IMR-90 (cell line): ENCODE results near the gene ANGEL1. TPM values are rescaled to one million over a fixed set of nuclear protein-coding genes. Genes with fewer than 3 reads are reported as not detected.

Experiments used
- ATAC-seq: fragments of 200-7000 bp; cut with Tn5 transposase; 2 replicates; pipeline ENCODE4 v1.9.1; 2020; ENCODE audit warnings: low read depth, mild to moderate bottlenecking, moderate library complexity
- BruUV-seq: library from RNA; stranded (reverse); fragments of 400-500 nt; replicated peaks from 2 replicates; lab custom pipeline; 2021; lab: Mats Ljungman, UMichigan
- CTCF ChIA-PET: fragments of 300-600 bp; formaldehyde crosslinking; extraction: SDS; loops from one replicate; lab custom pipeline; 2021; ENCODE audit warnings: antibody characterized with exemption; lab: Yijun Ruan, JAX
- POLR2A ChIA-PET: fragments of 300-600 bp; sonication (Branson Sonifier 250); formaldehyde crosslinking; loops from one replicate; lab custom pipeline; 2022; ENCODE audit warnings: antibody characterized with exemption; ENCODE audit not compliant: unreplicated experiment; lab: Charles Lee
- DNase-seq: peaks from one replicate; pipeline ENCODE4 v3.0.0; 2013
- H2AFZ ChIP-seq: replicated peaks from 2 replicates; pipeline ENCODE3; 2013; ENCODE audit warnings: low read length, mild to moderate bottlenecking; ENCODE audit not compliant: poor library complexity
- H2AK5ac ChIP-seq: 2 replicates; pipeline ENCODE4 v1.6.1; 2013; ENCODE audit warnings: low read depth, low read length, inconsistent platforms
- H2AK9ac ChIP-seq: replicated peaks from 2 replicates; pipeline ENCODE3; 2013; ENCODE audit warnings: mild to moderate bottlenecking, low read depth, low read length, moderate library complexity; ENCODE audit not compliant: poor library complexity
- H2BK120ac ChIP-seq: 2 replicates; pipeline ENCODE4 v1.6.1; 2013; ENCODE audit warnings: low read depth, low read length, inconsistent platforms
- H2BK15ac ChIP-seq: 3 replicates; pipeline ENCODE4 v1.6.1; 2013; ENCODE audit warnings: low read depth, low read length, inconsistent platforms
- H2BK20ac ChIP-seq: 2 replicates; pipeline ENCODE4 v1.6.1; 2013; ENCODE audit warnings: low read depth, mild to moderate bottlenecking, inconsistent platforms, low read length, moderate library complexity
- H2BK5ac ChIP-seq: 2 replicates; pipeline ENCODE4 v1.6.1; 2013; ENCODE audit warnings: mild to moderate bottlenecking, low read depth, low read length, inconsistent platforms; ENCODE audit not compliant: poor library complexity, severe bottlenecking
- H3K14ac ChIP-seq: replicated peaks from 2 replicates; pipeline ENCODE4 v1.6.1; 2013; ENCODE audit warnings: low read depth, low read length, inconsistent platforms
- H3K18ac ChIP-seq: 2 replicates; pipeline ENCODE4 v1.6.1; 2013; ENCODE audit warnings: low read depth, low read length, control low read depth
- H3K23ac ChIP-seq: 2 replicates; pipeline ENCODE4 v1.6.1; 2013; ENCODE audit warnings: low read depth, low read length, inconsistent platforms
- H3K27ac ChIP-seq: 2 replicates; pipeline ENCODE4 v1.5.1; 2013; ENCODE audit warnings: mild to moderate bottlenecking, control low read depth, low read length; ENCODE audit not compliant: insufficient read depth
- H3K27me3 ChIP-seq: 2 replicates; pipeline ENCODE4 v1.6.1; 2013; ENCODE audit warnings: low read length; ENCODE audit not compliant: control insufficient read depth, insufficient read depth
- H3K36me3 ChIP-seq: 2 replicates; pipeline ENCODE4 v1.6.1; 2013; ENCODE audit warnings: low read length, mixed read lengths; ENCODE audit not compliant: control insufficient read depth, insufficient read depth
- H3K4ac ChIP-seq: 2 replicates; pipeline ENCODE4 v1.6.1; 2013; ENCODE audit warnings: low read depth, low read length, inconsistent platforms
- H3K4me1 ChIP-seq: 2 replicates; pipeline ENCODE4 v1.6.1; 2013; ENCODE audit warnings: low read length, mixed read lengths; ENCODE audit not compliant: control insufficient read depth, insufficient read depth
- H3K4me2 ChIP-seq: 2 replicates; pipeline ENCODE4 v1.6.1; 2013; ENCODE audit warnings: low read depth, mild to moderate bottlenecking, control low read depth, low read length, moderate library complexity
- H3K4me3 ChIP-seq: 2 replicates; pipeline ENCODE4 v1.5.1; 2013; ENCODE audit warnings: low read depth, mild to moderate bottlenecking, control low read depth, low read length, moderate library complexity; ENCODE audit not compliant: insufficient read depth
- H3K56ac ChIP-seq: 2 replicates; pipeline ENCODE4 v1.6.1; 2013; ENCODE audit warnings: low read length, inconsistent platforms; ENCODE audit not compliant: insufficient read depth; ENCODE audit errors: extremely low read depth
- H3K79me1 ChIP-seq, 2 experiments: 2 replicates each; pipeline ENCODE4 v1.6.1; 2013; ENCODE audit warnings: low read length in 2 of 2, inconsistent platforms in 1 of 2, low read depth in 1 of 2
- H3K9ac ChIP-seq: 2 replicates; pipeline ENCODE4 v1.6.1; 2013; ENCODE audit warnings: low read depth, low read length, control low read depth
- H3K9me1 ChIP-seq: 2 replicates; pipeline ENCODE4 v1.6.1; 2013; ENCODE audit warnings: low read length, inconsistent platforms; ENCODE audit not compliant: insufficient read depth
- H3K9me3 ChIP-seq: 2 replicates; pipeline ENCODE4 v1.6.1; 2013; ENCODE audit warnings: low read length; ENCODE audit not compliant: control insufficient read depth, insufficient read depth
- H4K20me1 ChIP-seq: 2 replicates; pipeline ENCODE4 v1.6.1; 2013; ENCODE audit warnings: low read length, inconsistent platforms; ENCODE audit not compliant: insufficient read depth
- H4K5ac ChIP-seq: 2 replicates; pipeline ENCODE4 v1.6.1; 2013; ENCODE audit warnings: mild to moderate bottlenecking, low read depth, low read length, control low read depth
- H4K8ac ChIP-seq, 2 experiments: 2 replicates each; pipeline ENCODE4 v1.6.1; 2013; ENCODE audit warnings: low read depth in 2 of 2, low read length in 2 of 2, control low read depth in 1 of 2, inconsistent platforms in 1 of 2
- H4K91ac ChIP-seq: 2 replicates; pipeline ENCODE4 v1.6.1; 2013; ENCODE audit warnings: low read depth, low read length, inconsistent platforms; ENCODE audit not compliant: insufficient read depth
- BHLHE40 ChIP-seq: fragments of 150-350 bp; IDR thresholded peaks from 2 replicates; pipeline ENCODE4 v1.6.1; 2016; ENCODE audit warnings: mild to moderate bottlenecking, low read depth, low read length
- CEBPB ChIP-seq: IDR thresholded peaks from 2 replicates; pipeline ENCODE4 v1.6.1; 2012; ENCODE audit warnings: low read depth, low read length, improper control_type of control experiment
- CHD1 ChIP-seq: IDR thresholded peaks from 2 replicates; pipeline ENCODE4 v1.6.1; 2012; ENCODE audit warnings: low read depth, low read length, improper control_type of control experiment
- CTCF ChIP-seq: conservative IDR thresholded peaks from 2 replicates; pipeline ENCODE4 v1.5.1; 2012; ENCODE audit warnings: mild to moderate bottlenecking, low read depth, low read length, improper control_type of control experiment
- ELK1 ChIP-seq: fragments of 150-350 bp; IDR thresholded peaks from 2 replicates; pipeline ENCODE4 v1.6.1; 2016; ENCODE audit warnings: low read depth, mild to moderate bottlenecking, low read length, moderate library complexity, borderline replicate concordance
- FOS ChIP-seq: fragments of 150-350 bp; IDR thresholded peaks from 2 replicates; pipeline ENCODE4 v1.6.1; 2016; ENCODE audit warnings: low read depth, low read length
- MAFK ChIP-seq: IDR thresholded peaks from 2 replicates; pipeline ENCODE4 v1.6.1; 2012; ENCODE audit warnings: low read depth, low read length, improper control_type of control experiment
- MAZ ChIP-seq: IDR thresholded peaks from 2 replicates; pipeline ENCODE4 v1.6.1; 2012; ENCODE audit warnings: low read depth, mild to moderate bottlenecking, low read length, improper control_type of control experiment, moderate library complexity, borderline replicate concordance
- MXI1 ChIP-seq: IDR thresholded peaks from 2 replicates; pipeline ENCODE4 v1.6.1; 2012; ENCODE audit warnings: low read depth, mild to moderate bottlenecking, low read length, moderate library complexity, borderline replicate concordance
- NFE2L2 ChIP-seq: fragments of 150-350 bp; IDR thresholded peaks from 2 replicates; pipeline ENCODE4 v1.6.1; 2016; ENCODE audit warnings: low read depth, mild to moderate bottlenecking, low read length
- POLR2A ChIP-seq: IDR thresholded peaks from 2 replicates; pipeline ENCODE4 v1.6.1; 2012; ENCODE audit warnings: mild to moderate bottlenecking, low read depth, low read length
- RCOR1 ChIP-seq: IDR thresholded peaks from 2 replicates; pipeline ENCODE4 v1.6.1; 2012; ENCODE audit warnings: mild to moderate bottlenecking, low read length, improper control_type of control experiment; ENCODE audit not compliant: insufficient replicate concordance
- RFX5 ChIP-seq: IDR thresholded peaks from 2 replicates; pipeline ENCODE4 v1.8.0; 2012; ENCODE audit warnings: low read depth, mild to moderate bottlenecking, low read length, moderate library complexity
- SMC3 ChIP-seq: fragments of 150-350 bp; IDR thresholded peaks from 2 replicates; pipeline ENCODE4 v1.6.1; 2016; ENCODE audit warnings: low read depth, mild to moderate bottlenecking, antibody characterized with exemption, low read length, moderate library complexity
- USF2 ChIP-seq: fragments of 150-350 bp; IDR thresholded peaks from 2 replicates; pipeline ENCODE4 v1.6.1; 2017; ENCODE audit warnings: mild to moderate bottlenecking, antibody characterized with exemption, low read length, low read depth
- dilution Hi-C: fragments of 300-500 bp; cut with HindIII; formaldehyde crosslinking; loops from one replicate; pipeline ENCODE4 v1.14.3; 2018; ENCODE audit warnings: low sequenced_read_pairs; ENCODE audit not compliant: unreplicated experiment
- in situ Hi-C: fragments of 300-500 bp; cut with MboI; formaldehyde crosslinking; loops from 3 replicates; pipeline ENCODE4 v1.14.3; 2019; ENCODE audit warnings: low sequenced_read_pairs, inconsistent platforms, mixed read lengths
- intact Hi-C: fragments of 100-400 bp; cut with micrococcal nuclease; formaldehyde crosslinking; loops from 2 replicates; pipeline ENCODE4 v1.10.0; 2022
- polyA plus RNA-seq, 3 experiments: library from polyadenylated mRNA; depleted of rRNA; stranded (reverse); fragments of >200 nt; gene quantifications; 2 replicates each; pipeline ENCODE4 v1.2.3, GENCODE V29; 2012; ENCODE audit warnings: low replicate concordance in 1 of 3
- total RNA-seq: library from RNA; depleted of rRNA; stranded (reverse); fragments of >200 nt; gene quantifications from 2 replicates; pipeline ENCODE4 v1.2.3, GENCODE V29; 2012

ANGEL1 gene
- total and polyA plus RNA-seq, 2 of the 4 experiments (the other 2 are of a cell fraction): 4.1 to 10.0 TPM

DNA sequence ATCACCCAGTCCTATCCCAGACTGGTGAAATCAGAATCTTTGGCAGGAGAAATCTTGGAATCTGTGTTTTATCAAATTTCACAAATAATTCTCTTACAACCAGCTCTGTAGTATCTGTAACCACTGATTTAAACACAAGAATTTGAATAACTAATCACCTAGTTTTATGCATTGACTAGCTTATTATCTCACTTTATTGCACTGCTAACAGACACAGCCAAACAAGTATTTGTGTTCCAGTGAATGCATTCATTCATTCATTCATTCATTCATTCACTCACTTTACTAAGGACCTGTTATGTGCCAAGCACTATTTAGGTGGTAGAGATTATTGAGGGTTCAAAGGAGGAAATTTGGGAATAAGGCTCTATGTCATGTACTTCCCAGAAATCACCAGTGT, 29.7 kb upstream of the ANGEL1 start:
- H2BK20ac ChIP-seq: no peak overlapping the region
- H3K27ac ChIP-seq: no peak overlapping the region
- no peaks in the 10 kb centered on the region for H3K9me3 ChIP-seq
- no peak overlapping the region for H3K18ac ChIP-seq
- no peak overlapping the region for H3K4me2 ChIP-seq
- no peak overlapping the region for H3K4ac ChIP-seq
- no TSS peak for BruUV-seq
- intact Hi-C loops: no loop called here
- no peak overlapping the region for H2BK5ac ChIP-seq
- no peak overlapping the region for H4K91ac ChIP-seq
- no peak overlapping the region for H3K14ac ChIP-seq
- H3K56ac ChIP-seq: no peak overlapping the region
- TF ChIP-seq CHD1 (no peak), POLR2A (no peak), NFE2L2 (no peak), RFX5 (no peak), SMC3 (no peak), MAFK (no peak), CEBPB (no peak), MXI1 (no peak), CTCF (no peak), BHLHE40 (no peak), ELK1 (no peak), RCOR1 (no peak), FOS (no peak), USF2 (no peak), MAZ (no peak)
- dilution Hi-C loops: no loop called here
- no peak overlapping the region for H3K9ac ChIP-seq
- H2BK120ac ChIP-seq: no peak overlapping the region
- H3K36me3 ChIP-seq: no peaks in the 10 kb centered on the region
- H2AFZ ChIP-seq: no peak overlapping the region
- H2AK5ac ChIP-seq: no peak overlapping the region
- no peaks in the 10 kb centered on the region for H4K20me1 ChIP-seq
- H3K4me3 ChIP-seq: no peak overlapping the region
- H3K4me1 ChIP-seq: no peaks in the 10 kb centered on the region
- H3K9me1 ChIP-seq: no peaks in the 10 kb centered on the region
- no peak overlapping the region for H4K8ac ChIP-seq
- no peak overlapping the region for H3K23ac ChIP-seq
- peaks cover 8% of the 10 kb centered on the region for H3K27me3 ChIP-seq
- no peak for DNase-seq
- no peak overlapping the region for H4K5ac ChIP-seq
- no peaks in the 10 kb centered on the region for H3K79me1 ChIP-seq
- POLR2A ChIA-PET: no interaction called here
- no peak overlapping the region for H2AK9ac ChIP-seq
- in situ Hi-C loops: no loop called here
- CTCF ChIA-PET: no interaction called here
- ATAC-seq: no peak
- no peak overlapping the region for H2BK15ac ChIP-seq
